ENCODE data around the gene DNAJC30. TPM values are rescaled to one million over a fixed set of nuclear protein-coding genes. Genes with fewer than 3 reads are reported as not detected.

The DNAJC30 gene
- polyA plus RNA-seq, 1 donor from 2014 or later: 1.3 TPM

- Histone ChIP-seq H3K4me3 (ENCODE audit: low read length) (no peak overlapping the region), H3K9me2 (ENCODE audit: insufficient read depth, low read length) (no peaks in the 10 kb centered on the region), H3F3A (ENCODE audit: insufficient read depth, low read length, poor library complexity, severe bottlenecking) (no peaks in the 10 kb centered on the region), H3K9ac (ENCODE audit: low read length) (no peak overlapping the region), H3K27me3 (ENCODE audit: insufficient read depth, low read depth, low read length) (no peaks in the 10 kb centered on the region), H3K9me3 (ENCODE audit: low read length) (no peaks in the 10 kb centered on the region), H3K27ac (ENCODE audit: low read length) (no peak overlapping the region), H3K36me3 (ENCODE audit: insufficient read depth, low read length) (no peaks in the 10 kb centered on the region), H3K4me2 (ENCODE audit: low read length) (no peak overlapping the region), H3K79me2 (replicated peaks; ENCODE audit: insufficient read depth, low read length) (no peaks in the 10 kb centered on the region), H4K20me1 (ENCODE audit: insufficient read depth) (no peaks in the 10 kb centered on the region), H2AFZ (ENCODE audit: low read depth, low read length) (no peak overlapping the region)
- TF ChIP-seq MXI1 (conservative IDR thresholded peaks at IDR 0.05; ENCODE audit: poor library complexity, severe bottlenecking) (no peak), EP300 (conservative IDR thresholded peaks at IDR 0.05; ENCODE audit: poor library complexity, severe bottlenecking) (no peak), CTCF (IDR thresholded peaks at IDR 0.05; ENCODE audit: poor library complexity, severe bottlenecking) (no peak), POLR2AphosphoS5 (IDR thresholded peaks at IDR 0.05) (no peak), EZH2 (IDR thresholded peaks at IDR 0.05; ENCODE audit: borderline replicate concordance, insufficient read depth, low read length, poor library complexity, severe bottlenecking) (no peak), REST (IDR thresholded peaks at IDR 0.05; ENCODE audit: borderline replicate concordance) (no peak), RAD21 (conservative IDR thresholded peaks at IDR 0.05) (no peak), TAF1 (IDR thresholded peaks at IDR 0.05; ENCODE audit: low read depth) (no peak), SMC3 (conservative IDR thresholded peaks at IDR 0.05; ENCODE audit: poor library complexity) (no peak)
Observed at GRCh38 chr7:73699370-73700068, 16.3 kb upstream of the DNAJC30 start.

- no peaks in the 10 kb centered on the region for H3K27me3 ChIP-seq (ENCODE audit: insufficient read depth, low read depth, low read length)
- H3K4me3 ChIP-seq (ENCODE audit: low read length): no peak overlapping the region
- no peak for TF ChIP-seq MXI1 (conservative IDR thresholded peaks at IDR 0.05; ENCODE audit: poor library complexity, severe bottlenecking)
- TF ChIP-seq POLR2AphosphoS5 (IDR thresholded peaks at IDR 0.05): no peak
- no peak overlapping the region for H3K27ac ChIP-seq (ENCODE audit: low read length)
- H3K4me2 ChIP-seq (ENCODE audit: low read length): no peak overlapping the region
- no peaks in the 10 kb centered on the region for H3K79me2 ChIP-seq (replicated peaks; ENCODE audit: insufficient read depth, low read length)
- H3K36me3 ChIP-seq (ENCODE audit: insufficient read depth, low read length): no peaks in the 10 kb centered on the region
- H3K9ac ChIP-seq (ENCODE audit: low read length): no peak overlapping the region
- H3F3A ChIP-seq (ENCODE audit: insufficient read depth, low read length, poor library complexity, severe bottlenecking): no peaks in the 10 kb centered on the region
- H2AFZ ChIP-seq (ENCODE audit: low read depth, low read length): no peak overlapping the region
- no peaks in the 10 kb centered on the region for H3K9me3 ChIP-seq (ENCODE audit: low read length)
- no peaks in the 10 kb centered on the region for H4K20me1 ChIP-seq (ENCODE audit: insufficient read depth)
- H3K9me2 ChIP-seq (ENCODE audit: insufficient read depth, low read length): no peaks in the 10 kb centered on the region
Observed at GRCh38 chr7:73698410-73698809, 15.2 kb upstream of the DNAJC30 start.
